GM12892 (cell line): Measurements from ENCODE around the gene ERVH48-1.

ENCODE experiments used
- POLR2A ChIP-seq: IDR thresholded peaks from 2 replicates; pipeline ENCODE4 v1.6.1; 2011; ENCODE audit warnings: low read depth, low read length, control low read depth
- POLR2AphosphoS5 ChIP-seq: IDR thresholded peaks from 2 replicates; pipeline ENCODE4 v1.6.1; 2011; ENCODE audit warnings: low read depth, low read length, control low read depth

- TF ChIP-seq POLR2AphosphoS5 (no peak), POLR2A (no peak)
Observed at GRCh38 chr21:42900446-42900845, 25.0 kb downstream of the ERVH48-1 start.
